KOPT-K1 (cell line): ENCODE results near the gene KIF26A.

Source experiments
- H3K27ac ChIP-seq: fragments of 200-600 bp; sonication (generic); 2 replicates; pipeline ENCODE4 v1.5.1; 2016; ENCODE audit warnings: antibody characterized with exemption, mild to moderate bottlenecking, low read depth, low read length; ENCODE audit not compliant: poor library complexity, severe bottlenecking
- H3K36me3 ChIP-seq: fragments of 200-600 bp; sonication (generic); 2 replicates; pipeline ENCODE4 v1.5.1; 2017; ENCODE audit warnings: antibody characterized with exemption, mild to moderate bottlenecking, low read length, moderate library complexity; ENCODE audit not compliant: insufficient read depth
- H3K9me3 ChIP-seq: fragments of 200-600 bp; sonication (generic); 2 replicates; pipeline ENCODE4 v1.5.1; 2017; ENCODE audit warnings: antibody characterized with exemption, low read length, mild to moderate bottlenecking; ENCODE audit not compliant: insufficient read depth, poor library complexity, severe bottlenecking

KIF26A gene

GRCh38 chr14:104129556-104129955, 8.8 kb upstream of the KIF26A start:
- H3K9me3 ChIP-seq: peaks cover 42% of the 10 kb centered on the region
- no peak overlapping the region for H3K27ac ChIP-seq
- no peaks in the 10 kb centered on the region for H3K36me3 ChIP-seq

DNA sequence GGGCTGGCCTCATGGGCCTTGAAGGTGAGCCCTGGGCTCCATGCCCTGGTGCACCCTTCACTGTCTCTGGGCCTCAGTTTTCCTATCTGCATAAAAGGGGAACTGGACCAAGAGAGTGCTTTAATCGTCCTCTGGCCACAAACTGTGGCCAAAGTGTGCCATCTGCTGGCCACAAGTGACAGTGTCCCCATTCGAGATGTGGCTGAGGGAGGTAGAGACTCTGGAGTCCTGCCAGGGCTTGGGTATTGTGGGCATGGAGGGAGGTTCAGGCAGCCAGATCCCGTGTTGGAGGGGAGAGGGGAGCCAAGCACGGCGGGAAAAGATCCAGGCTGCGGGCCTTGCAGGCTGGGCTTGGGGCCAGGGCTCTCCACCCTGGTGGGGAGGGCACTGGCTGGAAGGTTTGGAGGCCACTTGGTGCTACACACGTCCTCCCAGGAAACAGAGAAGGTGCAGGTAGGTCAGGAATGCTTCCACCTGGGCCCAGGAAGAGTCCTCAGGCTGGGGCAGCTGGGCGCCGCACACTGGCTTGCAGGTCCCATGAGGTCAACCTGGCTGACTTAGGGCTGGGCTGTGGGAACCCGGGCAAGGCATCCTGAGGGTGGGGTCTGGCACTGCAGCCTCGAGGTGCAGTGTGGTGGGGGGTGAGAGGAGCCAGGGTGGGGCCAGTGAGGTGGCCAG, 7.3 kb upstream of the KIF26A start:
- peaks cover 35% of the 10 kb centered on the region for H3K9me3 ChIP-seq
- H3K36me3 ChIP-seq: no peaks in the 10 kb centered on the region
- no peak overlapping the region for H3K27ac ChIP-seq

DNA sequence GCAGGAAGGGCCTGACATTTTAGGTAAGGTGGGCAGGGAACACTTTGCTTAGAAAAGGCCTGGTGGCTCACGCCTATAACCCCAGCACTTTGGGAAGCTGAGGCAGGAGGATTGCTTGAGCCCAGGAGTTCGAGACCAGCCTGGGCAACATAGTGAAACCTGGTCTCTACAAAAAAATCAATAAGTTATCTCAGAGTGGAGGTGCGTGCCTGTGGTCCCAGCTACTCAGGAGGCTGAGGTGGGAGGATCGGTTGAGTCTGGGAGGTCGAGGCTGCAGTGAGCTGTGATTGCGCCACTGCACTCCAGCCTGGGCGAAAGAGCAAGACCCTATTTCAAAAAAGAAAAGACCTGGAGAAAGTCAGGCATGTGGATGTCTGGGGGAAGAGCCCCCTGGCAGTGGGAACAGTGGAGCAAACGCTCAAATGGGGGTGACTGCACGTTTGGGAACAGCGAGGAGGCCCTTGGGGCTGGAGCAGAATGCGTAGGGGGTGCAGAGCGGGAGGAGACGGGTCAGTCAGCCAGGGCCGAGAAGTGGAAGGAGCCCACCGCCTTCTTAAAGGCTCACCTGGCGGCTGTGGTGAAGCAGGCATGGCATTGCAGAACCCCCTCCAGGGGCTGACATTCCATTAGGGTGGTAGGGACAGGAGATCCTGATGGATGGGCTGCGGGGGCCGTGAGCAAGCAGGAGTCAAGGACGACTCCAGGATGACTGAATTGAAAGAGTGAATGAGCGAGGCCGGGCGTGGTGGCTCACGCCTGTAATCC, 6.2 kb upstream of the KIF26A start:
- Histone ChIP-seq H3K27ac (no peak overlapping the region), H3K9me3 (peaks cover 29% of the 10 kb centered on the region), H3K36me3 (no peaks in the 10 kb centered on the region)

DNA sequence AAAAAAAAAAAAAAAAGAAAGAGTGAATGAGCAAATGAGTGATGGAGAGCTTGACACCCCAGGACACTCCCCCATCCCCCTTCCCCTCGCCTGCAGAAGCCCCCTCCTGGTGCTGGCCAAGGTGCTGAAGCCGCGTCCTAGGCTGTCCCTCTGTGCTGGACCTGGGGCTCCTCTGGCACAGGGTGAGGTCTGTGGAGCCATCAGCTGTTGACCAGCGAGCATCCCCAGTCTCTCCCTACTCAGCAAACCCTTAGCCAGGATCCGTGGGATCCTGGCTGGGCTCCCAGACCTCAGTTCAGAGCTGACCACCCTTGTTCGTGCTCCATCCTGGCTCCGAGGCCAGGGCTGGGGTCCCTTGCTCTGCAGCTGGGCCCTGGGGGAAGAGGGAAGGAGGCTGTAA, 5.4 kb upstream of the KIF26A start:
- H3K9me3 ChIP-seq: peaks cover 26% of the 10 kb centered on the region
- no peaks in the 10 kb centered on the region for H3K36me3 ChIP-seq
- no peak overlapping the region for H3K27ac ChIP-seq

- H3K36me3 ChIP-seq: no peaks in the 10 kb centered on the region
- peaks cover 26% of the 10 kb centered on the region for H3K9me3 ChIP-seq
- H3K27ac ChIP-seq: no peak overlapping the region
Observed at GRCh38 chr14:104133496-104133895, 4.9 kb upstream of the KIF26A start.

GRCh38 chr14:104134061-104134965, 4.1 kb upstream of the KIF26A start:
- Histone ChIP-seq H3K36me3 (no peaks in the 10 kb centered on the region), H3K9me3 (peaks cover 17% of the 10 kb centered on the region), H3K27ac (no peak overlapping the region)

DNA sequence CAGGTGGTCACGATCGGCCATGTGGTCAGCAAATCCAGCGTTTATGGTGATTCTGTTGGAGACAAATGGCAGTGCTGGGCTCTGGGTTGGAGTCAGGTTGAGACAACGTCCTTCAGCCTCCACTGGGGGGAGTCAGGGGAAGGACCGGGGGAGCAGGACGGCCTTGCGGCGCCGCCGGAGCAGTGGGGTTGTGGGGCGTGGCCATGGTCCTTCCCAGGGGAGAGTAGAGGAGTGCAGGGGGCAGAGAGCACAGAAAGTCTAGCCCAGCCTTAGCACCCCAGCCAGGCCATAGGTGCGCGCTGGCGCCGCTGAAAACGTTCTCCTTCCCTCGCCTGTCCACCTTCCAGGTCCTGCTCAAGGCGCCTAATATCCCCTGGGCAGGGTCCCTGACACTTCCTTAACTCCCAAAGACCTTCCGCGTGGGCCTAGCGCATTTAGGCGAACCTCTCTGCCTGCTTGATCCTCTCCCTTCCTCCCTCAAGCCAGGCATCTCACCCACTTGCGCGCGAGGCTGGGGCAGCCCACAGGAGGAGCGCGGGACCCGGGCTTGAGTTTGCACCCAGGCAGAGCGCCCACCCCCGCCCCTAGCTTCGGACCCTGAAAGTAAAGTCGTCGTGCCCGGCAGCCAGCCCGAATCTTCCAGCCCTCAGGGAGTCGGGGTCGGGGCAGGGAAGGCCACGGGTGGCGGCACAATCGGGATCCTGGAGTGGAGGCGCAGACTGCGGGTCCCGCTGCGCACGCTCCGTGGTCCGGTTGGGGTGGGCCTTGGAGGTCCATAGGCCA, 3.1 kb upstream of the KIF26A start:
- no peak overlapping the region for H3K27ac ChIP-seq
- H3K36me3 ChIP-seq: no peaks in the 10 kb centered on the region
- H3K9me3 ChIP-seq: peaks cover 7% of the 10 kb centered on the region

DNA sequence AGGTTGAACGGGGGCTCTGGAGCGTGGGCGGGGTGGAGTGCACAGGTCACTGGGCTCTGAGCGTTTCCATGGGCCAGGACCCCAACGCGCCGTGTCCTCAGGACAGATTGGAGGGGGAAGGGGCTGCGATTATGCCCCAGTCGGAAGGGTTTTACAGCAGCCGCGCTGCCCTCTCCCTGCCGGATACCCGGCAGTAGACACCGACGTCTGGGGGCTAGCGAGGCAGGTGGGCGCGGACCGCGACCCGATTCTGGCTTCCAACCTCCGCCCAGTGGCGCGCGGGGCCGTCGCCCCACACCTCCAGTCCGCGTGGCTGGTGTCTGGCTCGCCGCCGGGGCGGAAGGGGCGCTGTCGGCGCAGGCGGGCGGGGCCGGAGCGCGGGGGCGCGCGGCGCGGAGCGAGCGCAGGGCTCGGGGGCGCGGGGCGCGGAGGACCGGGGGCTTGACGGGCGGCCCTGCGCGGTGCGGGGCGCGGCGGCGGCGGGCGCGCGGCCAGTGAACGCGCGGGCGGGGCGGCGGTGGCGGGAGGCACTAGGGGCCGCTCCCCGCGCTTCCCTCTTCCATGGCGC, 2.4 kb upstream of the KIF26A start:
- Histone ChIP-seq H3K27ac (no peak overlapping the region), H3K9me3 (peaks cover under 1% of the 10 kb centered on the region)

GRCh38 chr14:104136472-104137296, 1.7 kb upstream of the KIF26A start:
- Histone ChIP-seq H3K27ac (no peak overlapping the region), H3K36me3 (no peaks in the 10 kb centered on the region), H3K9me3 (no peaks in the 10 kb centered on the region)

More for the DNA sequence above, 2.4 kb upstream of the KIF26A start:
- no peaks in the 10 kb centered on the region for H3K36me3 ChIP-seq

DNA sequence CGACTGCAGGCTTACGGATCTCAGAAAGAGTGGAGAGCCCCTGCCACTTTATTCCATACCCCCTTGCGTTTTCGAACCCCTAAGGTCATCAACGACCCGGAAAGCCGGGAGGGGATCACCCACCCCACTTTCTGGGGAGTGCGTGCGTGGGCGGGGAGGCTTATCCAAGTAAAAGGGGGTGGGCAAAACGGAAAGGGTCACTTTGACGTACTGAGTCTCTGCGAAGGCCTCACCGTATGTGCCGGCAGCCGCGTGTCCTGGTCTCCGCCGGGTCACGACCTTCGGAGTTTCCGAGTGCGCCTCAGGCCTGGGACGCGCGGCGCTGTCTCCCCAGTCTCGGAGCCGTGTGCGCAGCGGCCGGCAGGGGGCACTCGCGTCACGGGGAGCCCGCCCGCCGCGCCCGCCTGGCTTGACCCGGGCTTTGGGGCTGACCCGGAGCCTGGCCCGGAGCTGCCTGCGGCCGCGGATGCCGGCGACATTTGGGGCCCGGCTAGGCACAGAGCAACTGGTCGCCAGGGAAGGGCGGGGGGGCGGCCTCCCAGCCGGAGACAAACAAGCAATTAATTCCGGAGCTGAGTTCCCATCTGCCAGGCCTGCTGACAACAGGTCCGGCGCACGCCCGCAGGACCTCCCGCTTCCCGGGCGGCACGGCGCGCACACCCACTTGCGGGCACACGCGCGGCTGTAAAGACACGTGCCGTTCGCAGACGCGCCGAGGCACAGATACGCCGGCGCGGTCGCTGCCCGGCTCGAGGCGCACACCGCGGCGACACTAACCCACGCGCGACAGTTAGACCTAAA, 890 bp upstream of the KIF26A start:
- Histone ChIP-seq H3K36me3 (no peaks in the 10 kb centered on the region), H3K9me3 (no peaks in the 10 kb centered on the region)

GRCh38 chr14:104138718-104139459, 502 bp downstream of the KIF26A start:
- H3K27ac ChIP-seq: no peak overlapping the region

More for the DNA sequence above, 890 bp upstream of the KIF26A start:
- no peak overlapping the region for H3K27ac ChIP-seq

GRCh38 chr14:104139460-104140212, 1.2 kb downstream of the KIF26A start:
- no peaks in the 10 kb centered on the region for H3K36me3 ChIP-seq
- no peak overlapping the region for H3K27ac ChIP-seq
- no peaks in the 10 kb centered on the region for H3K9me3 ChIP-seq

More at GRCh38 chr14:104138718-104139459, 502 bp downstream of the KIF26A start:
- Histone ChIP-seq H3K9me3 (no peaks in the 10 kb centered on the region), H3K36me3 (no peaks in the 10 kb centered on the region)
